Body of pancreas (tissue), 4 donors: Measurements from ENCODE around the gene SLC6A11.

Source experiments
- CTCF ChIP-seq, 7 experiments: fragments of 450-650 bp in 4 of 7; fragments of 200-600 bp in 3 of 7; sonication (generic) in 3 of 7; IDR thresholded peaks; one replicate each; pipeline ENCODE4 v1.5.1; 2016 to 2019; ENCODE audit warnings: antibody characterized with exemption in 7 of 7
- POLR2A ChIP-seq, 3 donors: fragments of 450-650 bp; IDR thresholded peaks; one replicate each; pipeline ENCODE4 v1.6.1; 2016; ENCODE audit warnings: antibody characterized with exemption in 3 of 3, mild to moderate bottlenecking in 2 of 3

- TF ChIP-seq POLR2A (IDR thresholded peaks at IDR 0.05) (no peak), CTCF (IDR thresholded peaks at IDR 0.05) (no peak)
These were observed 99.3 kb downstream of the SLC6A11 start for GRCh38 chr3:10915376-10915775.
